ENCODE measurements around the gene THEM5.

Gene THEM5

DNA sequence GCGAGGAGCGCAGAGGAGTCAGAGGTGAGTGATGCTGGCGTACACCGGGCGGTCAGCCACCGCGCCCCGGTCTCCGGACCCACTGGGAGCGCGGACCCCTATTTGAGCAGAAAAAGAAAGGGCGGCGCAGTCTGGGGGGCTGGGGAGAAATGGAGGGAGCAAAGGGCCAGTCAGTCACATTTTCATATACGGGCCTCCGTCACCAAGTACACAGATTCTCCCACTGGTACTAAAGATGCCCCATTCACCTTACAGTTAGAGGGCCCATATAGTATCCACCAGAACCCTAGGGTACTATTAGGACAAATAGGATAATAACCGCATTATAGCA is 14.5 kb downstream of the THEM5 start:
- DNase-seq: no peak

DNA sequence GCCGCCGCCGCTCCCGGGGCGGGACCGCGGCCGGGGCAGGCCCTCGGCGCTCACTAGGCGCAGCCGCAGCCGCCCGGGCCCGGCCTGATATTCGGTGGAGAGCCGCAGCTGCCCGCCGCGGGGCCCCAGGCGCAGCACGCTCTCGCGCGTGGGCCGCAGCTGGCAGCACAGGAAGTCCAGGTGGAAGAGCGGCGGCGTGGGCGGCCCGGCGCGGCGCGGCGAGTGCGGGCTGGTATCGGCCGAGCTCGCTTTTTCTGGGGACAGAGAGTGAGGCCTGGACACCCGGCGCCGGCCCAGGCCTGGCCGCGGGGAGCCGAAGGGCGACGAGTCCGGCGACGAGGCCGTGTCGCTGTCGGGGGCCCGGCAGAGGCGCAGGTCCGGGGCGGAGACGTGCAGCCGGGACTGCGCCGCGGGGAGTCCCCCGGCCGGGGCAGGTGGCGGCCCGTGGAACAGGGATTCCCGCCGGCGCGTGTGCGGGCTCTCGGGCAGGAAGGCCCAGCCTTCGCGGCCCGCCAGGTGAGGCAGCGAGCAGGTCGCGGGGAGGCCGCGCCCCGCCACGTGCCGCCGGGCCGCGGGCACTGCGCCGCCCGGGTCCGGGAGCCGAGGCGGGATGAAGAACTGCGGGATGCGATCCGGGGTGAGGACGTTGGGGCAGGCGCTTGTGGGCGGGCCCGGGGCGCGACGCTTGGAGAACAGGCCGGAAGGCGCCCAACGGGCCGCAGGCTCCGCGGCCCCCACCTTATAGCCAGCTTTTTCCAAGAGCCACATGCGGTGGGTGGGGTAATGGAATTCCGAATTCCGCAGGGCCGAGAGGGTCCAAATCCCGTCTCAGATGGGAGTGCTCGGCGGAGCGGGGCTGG is 15.1 kb downstream of the THEM5 start:
- DNase-seq: no peak

DNA sequence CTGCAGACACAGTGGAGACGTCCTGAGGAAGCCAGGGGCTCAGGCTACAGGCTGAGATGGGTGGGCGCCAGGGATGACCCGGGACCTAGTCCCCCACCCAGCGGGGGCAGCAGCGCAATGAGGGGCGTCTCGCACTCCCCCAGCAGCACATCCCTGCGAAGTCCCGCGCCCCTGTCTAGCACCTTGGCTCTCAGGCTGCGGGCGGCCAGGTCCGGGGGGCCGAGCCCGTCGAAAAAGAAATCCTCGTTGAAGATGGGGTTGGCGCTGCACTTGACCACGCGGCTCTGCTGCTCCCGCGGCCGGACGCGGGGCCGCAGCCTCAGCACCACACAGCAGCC is 15.7 kb downstream of the THEM5 start:
- DNase-seq: no peak

DNA sequence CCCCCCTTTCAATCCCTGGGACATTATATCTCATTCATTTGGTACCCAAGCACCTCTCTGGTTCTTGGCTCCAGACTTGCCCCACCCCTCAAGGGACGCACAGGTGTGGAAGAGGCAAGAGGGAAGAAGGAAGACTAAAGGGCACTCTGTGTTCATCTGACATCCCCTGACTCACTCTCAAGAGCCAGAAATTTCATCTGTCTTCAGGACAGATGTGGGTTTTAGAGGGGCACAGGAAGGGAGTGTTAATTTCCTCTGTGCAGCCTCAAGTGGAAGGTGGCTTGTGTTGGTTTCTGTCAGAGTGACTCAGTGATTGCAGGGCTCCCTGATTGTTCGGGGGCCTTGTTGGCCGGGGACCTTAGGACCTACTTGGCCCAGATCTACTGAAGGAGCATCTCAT is 16.3 kb downstream of the THEM5 start:
- DNase-seq: no peak

DNA sequence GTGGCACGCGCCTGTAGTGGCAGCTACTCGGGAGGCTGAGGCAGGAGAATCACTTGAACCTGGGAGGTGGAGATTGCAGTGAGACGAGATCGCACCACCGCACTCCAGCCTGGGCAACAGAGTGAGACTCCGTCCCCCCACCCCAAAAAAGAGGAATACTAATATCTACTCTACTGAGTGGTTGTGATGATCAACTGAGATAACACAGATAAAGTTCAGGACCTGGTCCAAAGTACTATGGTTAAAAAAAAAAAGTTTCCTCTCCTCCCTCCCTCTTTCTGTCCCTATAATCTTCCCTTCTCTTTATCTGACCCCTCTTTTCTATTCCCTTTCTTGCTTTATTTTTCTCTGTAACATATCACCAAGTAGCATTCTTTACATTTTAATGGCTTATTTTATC is 17.9 kb downstream of the THEM5 start:
- no peak for DNase-seq

DNA sequence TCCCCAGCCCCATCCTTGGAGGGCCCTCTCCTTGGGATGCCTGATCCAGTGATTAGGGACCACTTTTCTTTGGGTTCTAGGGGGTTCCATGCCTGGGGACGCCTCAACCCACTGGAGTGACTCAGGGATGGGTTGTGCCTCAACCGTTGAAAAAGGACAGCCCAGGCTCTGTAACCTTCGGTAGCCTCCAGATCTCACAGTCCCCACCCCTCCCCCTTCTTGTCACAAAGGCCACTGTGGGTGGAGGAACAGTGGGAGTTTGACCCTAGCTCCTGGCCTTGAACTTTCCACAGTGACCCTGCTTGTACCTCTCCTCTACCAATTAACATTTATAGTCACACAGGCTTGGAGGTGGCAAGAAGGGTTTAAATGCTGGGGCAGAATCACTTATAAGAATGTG is 19.3 kb downstream of the THEM5 start:
- no peak for DNase-seq

DNA sequence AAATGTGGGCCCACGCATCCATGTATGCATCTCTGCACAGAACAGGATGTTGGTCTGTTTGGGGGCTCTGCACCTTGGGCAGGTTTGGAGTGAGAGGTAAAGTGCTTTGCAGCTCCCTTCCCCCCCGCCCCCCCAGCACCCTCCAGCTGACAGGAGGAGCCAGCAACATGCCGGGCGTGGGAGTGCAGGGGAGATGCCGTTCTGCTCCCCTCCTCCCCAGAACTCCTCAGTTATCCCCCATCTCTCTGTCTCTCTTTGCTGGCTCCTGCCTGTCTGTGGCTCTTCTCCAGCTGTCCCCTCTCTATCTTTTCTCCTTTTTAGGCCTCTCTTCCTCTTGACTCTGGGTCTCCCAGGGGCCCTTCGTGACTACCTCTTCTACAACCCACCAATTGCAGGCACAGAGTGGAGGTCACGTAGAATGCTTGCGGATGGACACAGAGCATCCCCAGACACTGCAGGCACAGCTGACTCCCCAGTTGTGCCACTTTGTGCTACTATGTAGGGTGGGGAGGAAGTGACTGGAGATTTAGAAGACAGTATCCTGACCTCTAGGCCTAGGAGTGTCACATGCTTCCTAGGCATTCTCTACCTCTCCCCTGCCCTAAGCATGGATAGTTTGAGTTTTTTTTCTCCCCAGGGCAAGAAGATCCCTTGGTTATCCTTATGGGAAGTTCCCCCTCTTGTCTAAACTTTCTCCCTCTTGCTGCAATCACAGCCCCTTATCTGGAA is 20.2 kb downstream of the THEM5 start:
- no peak for DNase-seq

DNA sequence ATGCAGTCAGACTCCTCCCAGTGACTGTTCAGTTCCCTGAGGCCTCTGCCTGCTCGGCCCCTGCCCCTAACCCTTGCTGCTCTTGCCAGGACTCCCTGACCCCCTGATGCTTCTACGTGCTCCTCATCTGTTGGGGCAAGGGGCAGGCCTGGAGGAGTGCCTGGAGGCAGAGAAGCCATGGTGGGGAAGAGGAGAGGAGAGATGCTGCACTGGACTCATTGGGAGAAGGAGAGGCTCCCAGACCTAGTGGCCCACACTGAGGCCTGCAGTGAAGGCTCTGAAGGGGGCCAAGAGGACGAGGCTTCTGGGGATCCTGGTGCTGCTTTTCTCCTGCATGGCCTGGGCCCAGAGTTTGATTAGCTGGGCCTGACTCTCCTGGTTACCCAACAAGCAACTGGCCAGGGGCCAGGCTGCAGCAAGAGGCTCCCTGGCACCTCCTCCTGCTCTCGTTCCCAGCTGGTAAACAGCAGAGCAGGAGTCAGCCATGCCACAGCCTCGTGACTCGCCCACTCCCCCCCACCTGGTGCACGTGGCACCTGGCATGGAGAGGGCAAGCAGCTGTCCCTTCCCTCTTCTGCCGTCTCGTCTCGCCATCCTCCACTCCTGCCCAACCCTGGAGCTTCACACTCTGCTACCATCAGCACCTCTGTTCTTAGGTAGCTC is 21.1 kb downstream of the THEM5 start:
- peak; percentile 84 for DNase-seq

DNA sequence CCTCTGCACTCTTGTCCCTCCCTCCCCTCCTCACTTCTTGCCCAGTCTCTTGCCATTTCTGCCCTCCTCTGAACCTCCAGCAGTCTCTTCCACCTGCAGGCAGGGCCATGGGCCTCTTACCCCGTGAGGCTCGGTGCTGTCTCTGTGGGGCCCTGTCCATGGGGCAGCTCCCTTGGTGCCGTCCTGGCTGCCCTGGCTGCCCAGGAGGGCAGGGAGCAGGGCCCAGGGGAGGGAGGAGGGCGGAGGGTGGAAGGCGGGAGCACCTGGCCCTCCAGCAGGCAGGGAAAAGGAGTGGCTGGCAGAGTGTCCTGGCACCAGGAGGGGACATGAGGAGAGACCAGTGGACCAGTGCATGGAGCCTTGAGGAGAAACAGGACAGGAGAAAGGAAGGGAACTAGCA is 21.9 kb downstream of the THEM5 start, which contains the start of gene RORC:
TSS of gene RORC (minus strand) at position 198 of the 400 bp plus-strand sequence. CDS start at position 160, 38 bp downstream.
- DNase-seq: no peak

DNA sequence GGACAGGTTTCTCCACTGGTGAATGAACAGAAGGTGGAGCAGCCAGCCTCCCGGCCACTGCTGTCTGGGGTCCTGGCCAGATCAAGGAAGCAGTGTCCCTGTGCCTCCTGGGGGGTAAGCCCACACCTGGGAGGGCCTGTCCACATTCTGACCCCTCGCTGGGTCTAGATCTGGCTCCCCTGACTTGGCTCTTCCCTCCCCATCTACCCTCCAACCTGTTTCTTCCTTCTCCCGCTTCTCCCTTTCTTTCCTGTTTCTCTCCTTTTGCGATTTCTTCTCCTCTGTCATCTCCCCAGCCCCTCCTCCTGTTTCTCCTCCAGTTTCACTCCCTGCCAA is 22.3 kb downstream of the THEM5 start:
- DNase-seq: no peak

DNA sequence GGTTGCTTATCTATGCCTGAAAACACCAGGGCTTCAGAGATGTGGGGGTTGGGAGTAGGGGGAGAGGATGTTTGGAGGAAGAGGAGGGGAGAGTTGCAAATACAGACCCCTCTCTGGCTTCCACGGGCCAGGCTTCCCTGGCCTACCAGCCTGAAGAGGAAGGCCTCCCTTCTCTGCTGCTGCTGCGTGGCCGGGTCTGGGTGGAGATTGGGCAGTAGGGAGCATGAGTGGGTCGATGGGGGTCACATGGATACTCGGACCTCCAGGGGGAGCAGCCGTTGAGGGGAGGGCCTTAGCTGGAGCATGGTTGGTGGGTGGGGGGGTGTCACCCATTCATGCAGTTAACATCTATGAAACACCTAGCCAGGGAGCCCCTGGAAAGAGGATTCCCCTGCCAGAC is 23.5 kb downstream of the THEM5 start:
- no peak for DNase-seq

DNA sequence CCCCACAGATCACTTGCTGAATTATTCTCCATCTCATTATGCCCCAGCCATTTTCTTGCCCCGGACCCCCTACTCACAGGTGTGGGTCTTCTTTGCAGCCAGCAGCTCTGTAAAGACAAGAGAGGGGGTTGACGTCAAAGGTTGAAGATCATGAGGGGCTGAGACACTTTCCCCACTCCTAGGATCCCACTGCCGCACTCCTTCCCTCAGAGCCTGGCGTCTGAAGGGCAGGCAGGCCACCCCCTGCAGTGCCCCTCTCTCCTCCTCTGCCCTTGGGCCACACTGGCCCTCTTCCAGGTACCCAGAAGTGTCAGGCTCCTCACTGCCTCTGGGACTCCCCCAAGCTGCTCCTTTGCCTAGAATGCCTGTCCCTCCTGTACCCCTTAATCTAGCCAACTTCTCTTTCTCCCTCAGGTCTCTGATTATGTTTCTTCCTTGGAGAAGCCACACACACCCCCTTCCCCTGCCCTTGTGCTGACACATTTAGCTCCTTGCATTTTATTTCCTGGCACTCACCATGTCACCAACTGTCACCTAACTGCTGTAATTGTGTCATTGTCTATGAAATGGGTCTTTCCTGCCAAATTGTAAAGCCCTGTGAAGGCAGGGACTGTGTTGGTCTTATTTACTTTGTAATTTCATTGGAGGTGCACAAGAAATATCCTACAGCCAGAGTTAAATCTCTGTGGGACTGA is 24.0 kb downstream of the THEM5 start:
- DNase-seq: no peak

DNA sequence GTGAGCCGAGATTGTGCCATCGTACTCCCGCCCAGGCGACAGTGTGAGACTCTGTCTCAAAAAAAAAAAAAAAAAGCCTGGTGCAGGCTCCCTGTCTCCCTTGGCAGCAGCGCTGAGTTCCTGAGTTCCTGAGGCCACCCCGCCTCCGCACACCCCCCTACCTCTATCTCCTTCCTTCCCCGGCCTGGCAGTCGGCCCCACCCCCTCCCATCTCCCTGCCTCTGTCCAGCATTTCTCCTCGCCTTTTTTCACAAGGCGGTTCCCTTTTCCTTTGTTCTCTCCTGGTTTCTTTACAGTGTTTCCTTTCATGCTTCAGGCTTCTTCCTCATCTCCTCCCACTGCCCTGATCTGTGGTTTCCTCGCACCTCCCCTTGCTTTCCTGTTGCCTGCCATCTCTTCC is 24.6 kb downstream of the THEM5 start:
- no peak for DNase-seq

DNA sequence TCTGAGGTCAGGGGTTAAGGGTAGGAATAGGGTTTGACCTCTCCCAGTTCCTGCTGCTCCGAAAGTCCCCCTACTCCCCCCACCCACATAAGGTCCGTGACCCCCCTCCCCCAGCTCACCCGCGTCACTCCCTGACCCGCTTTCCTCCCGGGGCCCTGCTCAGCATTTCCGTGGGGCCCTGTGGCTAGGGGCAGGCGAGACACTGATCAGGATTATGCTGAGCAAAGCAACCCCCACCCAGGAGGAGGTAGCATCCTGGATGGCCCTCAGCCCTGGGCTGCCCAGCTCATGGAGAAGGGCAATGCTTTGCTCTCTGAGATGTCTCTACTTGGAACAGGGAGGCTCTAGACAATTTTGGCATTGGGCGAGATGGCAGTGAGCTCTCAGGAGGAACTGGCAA is 25.7 kb downstream of the THEM5 start:
- DNase-seq: no peak

DNA sequence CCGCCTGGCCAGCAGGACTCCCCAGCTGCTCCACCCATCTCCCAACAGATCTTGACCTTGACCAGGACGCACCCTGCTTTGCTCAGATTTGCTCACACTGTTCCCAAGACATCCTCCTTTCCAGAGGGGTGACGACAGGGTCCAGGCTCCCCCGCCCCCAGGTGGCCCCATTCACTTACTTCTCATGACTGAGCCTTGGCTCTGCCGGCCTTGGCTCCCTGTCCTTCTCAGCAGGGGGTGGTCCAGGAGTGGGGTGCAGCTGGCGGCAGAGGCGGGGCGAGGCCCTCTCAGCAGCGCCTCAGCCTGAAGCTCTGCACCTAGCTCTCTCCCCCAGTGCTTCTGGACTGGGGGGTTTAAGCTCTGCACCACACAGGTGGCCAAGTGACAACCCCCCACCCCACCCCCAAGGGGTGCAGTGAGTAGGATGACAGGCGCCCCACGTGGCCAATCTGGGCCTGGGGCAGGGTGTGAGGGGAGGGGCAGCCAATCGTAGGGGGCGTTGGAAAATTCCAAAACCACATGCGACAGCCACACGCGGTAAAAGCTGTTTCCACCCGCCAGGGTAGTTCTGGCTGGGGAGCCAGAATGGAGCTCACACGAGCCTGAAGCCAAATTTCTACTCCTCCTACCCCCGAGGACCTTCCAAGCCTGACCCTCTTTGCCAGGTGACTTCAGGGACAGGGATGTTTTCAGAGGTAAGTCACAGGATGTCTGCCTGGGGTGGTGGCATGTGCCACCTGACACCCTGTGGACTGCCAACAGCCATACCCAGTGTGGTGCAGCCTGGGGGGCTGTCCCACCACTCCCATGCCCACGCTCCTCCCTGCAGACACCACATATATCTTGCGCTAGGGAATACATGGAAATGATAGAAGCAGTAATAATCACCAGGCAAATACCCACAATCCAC is 27.5 kb downstream of the THEM5 start:
- DNase-seq: no peak

DNA sequence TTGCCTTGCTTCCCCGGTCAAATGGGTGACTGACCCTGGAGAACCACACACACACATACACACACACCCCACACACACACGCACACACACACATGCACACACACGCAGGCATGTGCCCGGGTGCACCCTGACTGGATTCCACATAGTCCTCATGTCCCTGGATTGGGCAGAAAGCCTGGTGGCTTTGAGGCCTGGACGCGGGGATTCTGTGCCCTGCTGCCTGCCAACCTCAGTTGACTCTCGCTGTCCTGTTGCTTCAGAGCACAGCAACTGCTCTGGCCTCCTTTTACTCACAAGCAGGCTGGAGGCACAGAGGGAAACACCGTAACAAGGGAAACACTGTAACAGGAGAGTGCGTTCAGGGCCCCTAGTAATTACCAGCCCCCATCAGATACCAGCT is 28.3 kb downstream of the THEM5 start:
- no peak for DNase-seq

DNA sequence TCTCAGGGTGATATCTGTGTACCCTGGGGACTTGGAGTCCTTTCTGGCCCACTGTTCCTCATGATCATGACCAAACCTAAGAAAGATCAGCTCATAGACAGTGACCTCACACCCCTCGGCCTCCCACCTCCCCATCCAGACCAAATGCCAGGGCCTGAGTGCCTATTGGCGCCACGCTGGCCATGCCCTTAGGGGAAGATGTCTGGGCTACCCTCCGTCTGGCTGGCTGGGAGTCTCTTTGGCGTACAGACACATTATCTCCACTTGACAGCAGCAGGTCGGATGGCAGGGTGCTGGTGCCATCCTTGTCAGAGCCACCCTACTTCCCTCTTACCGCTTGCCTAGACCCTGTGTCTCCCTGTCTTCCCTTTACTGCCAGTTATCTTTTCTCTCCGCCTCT is 30.3 kb downstream of the THEM5 start:
- no peak for DNase-seq

DNA sequence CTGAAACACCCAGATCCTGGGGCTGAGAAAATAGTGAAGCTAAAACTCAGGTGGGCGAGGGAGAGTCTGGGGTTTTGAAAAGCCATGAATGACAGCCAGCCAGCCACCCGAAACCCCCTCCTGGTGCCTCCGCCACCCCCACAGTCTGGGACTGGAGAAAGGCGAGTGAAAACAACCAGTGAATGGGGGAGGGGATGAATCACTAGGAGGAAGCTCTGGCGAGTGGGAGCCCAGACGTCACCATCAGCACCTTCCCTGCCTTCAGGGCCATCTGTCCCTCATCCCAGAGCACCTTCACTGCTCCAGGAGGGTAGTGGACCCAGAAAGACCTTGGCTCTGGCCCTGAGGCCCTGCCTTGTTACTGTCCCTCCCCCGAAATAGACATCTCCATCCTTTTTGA is 31.1 kb downstream of the THEM5 start:
- DNase-seq: no peak

DNA sequence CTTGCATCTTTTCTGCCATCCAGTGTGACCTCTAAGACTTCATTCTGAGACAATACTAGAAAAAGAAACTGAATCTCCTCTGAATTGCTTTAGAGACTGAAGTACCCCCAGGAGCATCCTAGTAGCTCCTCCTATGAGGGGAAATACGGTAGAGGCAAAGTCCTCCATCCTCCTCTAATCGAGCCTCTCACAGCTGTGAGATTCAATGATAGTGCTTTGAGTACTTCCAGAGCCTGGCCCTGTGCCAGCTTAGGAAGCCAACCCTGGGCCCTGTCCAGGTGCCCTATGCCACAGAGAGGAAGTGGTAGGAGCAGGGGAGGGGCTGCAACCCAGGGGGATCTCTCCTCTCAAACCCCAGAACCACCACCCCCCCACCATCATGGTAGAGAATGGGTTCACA is 32.6 kb downstream of the THEM5 start:
- DNase-seq: peak; percentile 71

DNA sequence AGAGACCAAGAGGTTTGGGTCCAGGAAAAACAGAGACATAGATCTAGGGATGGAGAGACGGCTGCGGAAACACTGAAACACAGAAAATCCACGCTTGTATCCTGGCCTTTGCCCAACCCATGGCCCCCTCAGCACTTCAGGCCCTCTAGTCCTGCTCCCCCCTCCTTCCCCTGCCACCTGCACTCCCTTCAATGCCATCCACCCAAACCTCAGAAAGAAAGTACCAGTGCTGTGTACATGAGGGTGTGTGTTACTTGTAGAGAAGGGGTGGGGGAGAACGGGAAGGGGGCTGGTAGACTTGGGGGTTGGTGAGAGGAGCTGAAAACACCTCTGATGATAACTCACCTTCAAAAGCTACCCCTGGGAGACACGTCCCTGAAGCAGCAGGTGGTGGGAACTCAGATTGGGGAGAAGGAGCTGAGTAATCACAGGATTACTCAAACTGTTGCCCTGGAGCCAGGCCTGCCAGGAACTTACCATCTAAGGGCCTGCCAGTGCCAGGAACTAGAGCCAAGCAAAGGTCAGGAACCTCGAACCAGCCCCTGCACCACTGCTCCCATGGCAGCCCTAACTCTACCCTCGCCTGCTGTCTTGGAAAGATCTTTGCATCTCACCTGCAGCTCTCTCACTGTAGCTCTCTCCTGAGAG is 33.4 kb downstream of the THEM5 start:
- no peak for DNase-seq

DNA sequence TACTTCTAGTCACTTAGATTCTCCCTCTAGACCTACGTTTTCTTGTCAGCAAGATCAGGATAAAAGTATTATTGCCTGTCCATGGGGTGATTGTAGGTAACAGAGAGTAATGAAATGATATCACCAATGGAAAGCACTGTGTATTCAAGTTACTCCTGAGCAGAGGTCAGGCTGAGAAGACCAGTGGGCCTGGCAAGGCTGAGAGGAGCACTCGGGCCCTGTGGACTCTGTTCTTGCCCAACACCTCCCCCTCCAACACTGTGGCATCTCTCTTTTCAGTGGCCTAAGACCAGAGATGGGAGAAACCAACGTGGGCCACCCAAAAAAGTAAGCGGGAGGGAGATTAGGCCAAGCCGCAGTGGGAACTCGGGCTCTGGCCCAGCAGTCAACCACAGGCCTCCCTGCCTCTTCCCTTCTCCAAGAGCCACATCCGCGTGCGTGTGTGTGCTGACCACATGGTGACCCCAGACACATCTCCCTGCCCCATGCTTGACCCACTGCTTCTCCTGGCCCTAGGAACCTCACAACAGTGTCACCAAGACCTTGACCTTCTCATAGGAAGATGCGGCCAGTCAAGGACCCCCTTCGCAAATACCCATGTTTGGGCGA is 34.2 kb downstream of the THEM5 start:
- DNase-seq: no peak

DNA sequence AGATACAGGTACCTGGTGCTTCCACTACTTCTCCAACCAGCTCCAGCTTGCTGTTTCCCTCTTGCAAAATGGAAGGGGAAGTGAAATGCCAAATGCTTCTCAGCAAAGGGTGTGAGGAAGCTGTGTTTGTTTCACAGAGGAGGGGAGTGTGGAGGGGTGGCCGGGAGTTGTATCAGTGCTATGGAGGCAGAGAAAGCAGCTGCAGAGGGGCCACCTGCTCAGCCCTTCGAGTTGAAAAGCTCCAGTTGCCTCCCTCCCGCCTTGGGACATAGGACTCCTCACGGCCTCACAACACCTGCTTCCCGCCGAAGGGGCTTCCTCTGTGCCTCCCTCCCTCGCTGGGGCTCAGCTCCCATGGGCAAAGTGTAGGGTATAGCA is 36.2 kb downstream of the THEM5 start:
- peak; percentile 10 for DNase-seq
